PC-3 (cell line): ENCODE results near the gene AGBL1. TPM values are rescaled to one million over a fixed set of nuclear protein-coding genes. Genes with fewer than 3 reads are reported as not detected.

ENCODE experiments used
- ATAC-seq: fragments of 200-7000 bp; cut with Tn5 transposase; 2 replicates; pipeline ENCODE4 v1.9.1; 2020; ENCODE audit warnings: mild to moderate bottlenecking, moderate library complexity
- BruUV-seq: library from RNA; stranded (reverse); fragments of 400-500 nt; replicated peaks from 2 replicates; lab custom pipeline; 2021; lab: Mats Ljungman, UMichigan
- CTCF ChIA-PET: fragments of 300-600 bp; sonication (Branson Sonifier 250); formaldehyde crosslinking; loops from one replicate; lab custom pipeline; 2022; ENCODE audit warnings: antibody characterized with exemption; lab: Charles Lee
- POLR2A ChIA-PET: fragments of 300-600 bp; sonication (Branson Sonifier 250); formaldehyde crosslinking; loops from one replicate; lab custom pipeline; 2022; ENCODE audit warnings: antibody characterized with exemption; ENCODE audit not compliant: unreplicated experiment; lab: Charles Lee
- DNase-seq: peaks from one replicate; pipeline ENCODE4 v3.0.0-alpha.2; 2015
- H2AFZ ChIP-seq: fragments of 300-600 bp; sonication (generic); 2 replicates; pipeline ENCODE4 v1.6.0; 2016; ENCODE audit warnings: antibody characterized with exemption, low read length
- H3F3A ChIP-seq: fragments of 300-600 bp; sonication (generic); one replicate; pipeline ENCODE4 v1.6.0; 2017; ENCODE audit warnings: antibody characterized with exemption, low read length, control low read depth, mild to moderate bottlenecking; ENCODE audit not compliant: unreplicated experiment
- H3K27ac ChIP-seq: fragments of 300-600 bp; sonication (generic); 2 replicates; pipeline ENCODE4 v1.5.1; 2016; ENCODE audit warnings: mild to moderate bottlenecking, low read length
- H3K27me3 ChIP-seq: fragments of 300-600 bp; sonication (generic); 2 replicates; pipeline ENCODE4 v1.6.1; 2016; ENCODE audit warnings: low read length, mixed read lengths
- H3K36me3 ChIP-seq: fragments of 300-600 bp; sonication (generic); 2 replicates; pipeline ENCODE4 v1.6.1; 2016; ENCODE audit warnings: low read depth, mixed run types, low read length, mixed read lengths
- H3K4me1 ChIP-seq: fragments of 300-600 bp; sonication (generic); 2 replicates; pipeline ENCODE4 v1.5.1; 2016; ENCODE audit warnings: low read length; ENCODE audit not compliant: insufficient read depth
- H3K4me2 ChIP-seq: fragments of 300-600 bp; sonication (generic); 2 replicates; pipeline ENCODE4 v1.6.0; 2016; ENCODE audit warnings: low read length
- H3K4me3 ChIP-seq: fragments of 300-600 bp; sonication (generic); 2 replicates; pipeline ENCODE4 v1.5.1; 2016; ENCODE audit warnings: mild to moderate bottlenecking, low read length, mixed read lengths
- H3K79me2 ChIP-seq: fragments of 300-600 bp; sonication (generic); 2 replicates; pipeline ENCODE4 v1.6.1; 2017; ENCODE audit warnings: low read length, mixed read lengths
- H3K9ac ChIP-seq: fragments of 300-600 bp; sonication (generic); 2 replicates; pipeline ENCODE4 v1.6.0; 2016; ENCODE audit warnings: mild to moderate bottlenecking, low read length
- H3K9me2 ChIP-seq: fragments of 300-600 bp; sonication (generic); replicated peaks from 2 replicates; pipeline ENCODE4 v1.6.1; 2016; ENCODE audit warnings: mixed run types, low read length, mixed read lengths
- H3K9me3 ChIP-seq: fragments of 300-600 bp; sonication (generic); 2 replicates; pipeline ENCODE4 v1.6.1; 2016; ENCODE audit warnings: low read length, mixed read lengths
- H4K20me1 ChIP-seq: fragments of 300-600 bp; sonication (generic); 2 replicates; pipeline ENCODE4 v1.6.1; 2016; ENCODE audit warnings: low read length, mixed read lengths
- CTCF ChIP-seq: fragments of 300-600 bp; sonication (generic); conservative IDR thresholded peaks from 2 replicates; pipeline ENCODE4 v1.5.1; 2017; ENCODE audit warnings: antibody characterized with exemption, low read depth, mild to moderate bottlenecking, low read length
- EZH2 ChIP-seq: fragments of 300-600 bp; sonication (generic); IDR thresholded peaks from one replicate; pipeline ENCODE4 v1.6.1; 2017; ENCODE audit warnings: antibody characterized with exemption, mild to moderate bottlenecking, low read length; ENCODE audit not compliant: unreplicated experiment
- EZH2phosphoT487 ChIP-seq: fragments of 300-600 bp; sonication (generic); IDR thresholded peaks from 2 replicates; pipeline ENCODE4 v1.6.1; 2018; ENCODE audit warnings: mild to moderate bottlenecking, antibody characterized with exemption, low read length, borderline replicate concordance
- intact Hi-C: fragments of 100-400 bp; cut with micrococcal nuclease; formaldehyde crosslinking; loops from 2 replicates; pipeline ENCODE4 v1.9.0; 2023
- total RNA-seq: library from RNA; depleted of rRNA; stranded (reverse); fragments of >200 nt; gene quantifications from 2 replicates; pipeline ENCODE4 v1.2.3, GENCODE V29; 2014

AGBL1 gene
- total RNA-seq, 1 experiment from 2014 or later, result not detected

GRCh38 chr15:86871964-86872363 lies 792.3 kb downstream of the AGBL1 start:
- ChIA-PET POLR2A (no interaction called here), CTCF (no interaction called here)
- Histone ChIP-seq H4K20me1 (no peaks in the 10 kb centered on the region), H3K4me1 (peaks cover 10% of the 10 kb centered on the region; the same call in 1 of the 2 replicates), H3K9me3 (no peaks in the 10 kb centered on the region), H3K4me2 (no peak overlapping the region), H3K4me3 (no peak overlapping the region), H3K79me2 (no peaks in the 10 kb centered on the region), H3K27ac (no peak overlapping the region), H3K9ac (no peak overlapping the region), H3K36me3 (no peaks in the 10 kb centered on the region), H2AFZ (no peak overlapping the region), H3F3A (no peaks in the 10 kb centered on the region), H3K9me2 (no peaks in the 10 kb centered on the region), H3K27me3 (no peaks in the 10 kb centered on the region)
- intact Hi-C loops, result no loop called here
- no peak for TF ChIP-seq EZH2phosphoT487
- no peak for TF ChIP-seq EZH2
- no peak for TF ChIP-seq CTCF
- DNase-seq (no peak), ATAC-seq (no peak)
- BruUV-seq, result no TSS peak

GRCh38 chr15:86872782-86873181 lies 793.1 kb downstream of the AGBL1 start:
- no peak overlapping the region for H2AFZ ChIP-seq
- intact Hi-C loops, result no loop called here
- peaks cover 12% of the 10 kb centered on the region for H3K4me1 ChIP-seq
- no peaks in the 10 kb centered on the region for H3K36me3 ChIP-seq
- H3K9me3 ChIP-seq, result no peaks in the 10 kb centered on the region
- DNase-seq, result no peak
- H3F3A ChIP-seq, result no peaks in the 10 kb centered on the region
- H3K27ac ChIP-seq, result no peak overlapping the region
- POLR2A ChIA-PET, result no interaction called here
- H3K27me3 ChIP-seq, result no peaks in the 10 kb centered on the region
- no peaks in the 10 kb centered on the region for H3K9me2 ChIP-seq
- CTCF ChIA-PET, result no interaction called here
- no peak overlapping the region for H3K4me3 ChIP-seq
- no TSS peak for BruUV-seq
- H3K9ac ChIP-seq, result no peak overlapping the region
- no peak overlapping the region for H3K4me2 ChIP-seq
- no peak for TF ChIP-seq EZH2
- TF ChIP-seq CTCF, result no peak
- TF ChIP-seq EZH2phosphoT487, result no peak
- H3K79me2 ChIP-seq, result no peaks in the 10 kb centered on the region
- H4K20me1 ChIP-seq, result no peaks in the 10 kb centered on the region
- ATAC-seq, result no peak

GRCh38 chr15:86875067-86875466 lies 795.4 kb downstream of the AGBL1 start:
- H3K4me1 ChIP-seq, result peaks cover 15% of the 10 kb centered on the region
- H3K27ac ChIP-seq, result no peak overlapping the region
- POLR2A ChIA-PET, result no interaction called here
- no peaks in the 10 kb centered on the region for H3K79me2 ChIP-seq
- no peaks in the 10 kb centered on the region for H3K9me2 ChIP-seq
- no TSS peak for BruUV-seq
- ATAC-seq (no peak), DNase-seq (no peak)
- intact Hi-C loops, result no loop called here
- no peak overlapping the region for H3K4me3 ChIP-seq
- H4K20me1 ChIP-seq, result no peaks in the 10 kb centered on the region
- no peak for TF ChIP-seq EZH2phosphoT487
- no peak for TF ChIP-seq CTCF
- no peak for TF ChIP-seq EZH2
- no peak overlapping the region for H3K9ac ChIP-seq
- H2AFZ ChIP-seq, result no peak overlapping the region
- no peaks in the 10 kb centered on the region for H3K9me3 ChIP-seq
- H3K27me3 ChIP-seq, result no peaks in the 10 kb centered on the region
- CTCF ChIA-PET, result no interaction called here
- no peaks in the 10 kb centered on the region for H3F3A ChIP-seq
- H3K4me2 ChIP-seq, result no peak overlapping the region
- no peaks in the 10 kb centered on the region for H3K36me3 ChIP-seq
